ENCODE measurements around the gene PMFBP1. TPM values are rescaled to one million over a fixed set of nuclear protein-coding genes. Genes with fewer than 3 reads are reported as not detected.

Gene PMFBP1
- total and polyA plus RNA-seq, 2 experiments from 2014 or later = 2.6 to 3.3 TPM

DNA sequence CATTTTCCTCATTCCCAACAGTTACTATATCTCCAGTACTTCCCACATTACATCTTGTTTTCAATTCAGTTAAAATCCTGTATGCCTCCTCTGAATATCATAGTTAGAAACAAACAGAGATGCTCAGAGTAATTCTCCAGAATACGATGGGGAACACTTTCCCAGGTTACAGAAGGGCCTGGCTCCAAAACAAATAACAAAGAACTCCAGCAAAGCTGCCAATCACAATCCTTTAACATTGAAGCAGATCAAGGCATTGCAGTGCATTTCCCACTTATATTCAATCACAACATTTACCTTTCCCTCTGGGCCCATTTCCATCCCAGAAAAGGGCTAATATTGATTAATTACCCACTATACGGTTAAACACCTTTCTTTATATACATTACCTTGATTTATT, 29.4 kb upstream of the PMFBP1 start (continued):
- TF ChIP-seq, protein P1, sequence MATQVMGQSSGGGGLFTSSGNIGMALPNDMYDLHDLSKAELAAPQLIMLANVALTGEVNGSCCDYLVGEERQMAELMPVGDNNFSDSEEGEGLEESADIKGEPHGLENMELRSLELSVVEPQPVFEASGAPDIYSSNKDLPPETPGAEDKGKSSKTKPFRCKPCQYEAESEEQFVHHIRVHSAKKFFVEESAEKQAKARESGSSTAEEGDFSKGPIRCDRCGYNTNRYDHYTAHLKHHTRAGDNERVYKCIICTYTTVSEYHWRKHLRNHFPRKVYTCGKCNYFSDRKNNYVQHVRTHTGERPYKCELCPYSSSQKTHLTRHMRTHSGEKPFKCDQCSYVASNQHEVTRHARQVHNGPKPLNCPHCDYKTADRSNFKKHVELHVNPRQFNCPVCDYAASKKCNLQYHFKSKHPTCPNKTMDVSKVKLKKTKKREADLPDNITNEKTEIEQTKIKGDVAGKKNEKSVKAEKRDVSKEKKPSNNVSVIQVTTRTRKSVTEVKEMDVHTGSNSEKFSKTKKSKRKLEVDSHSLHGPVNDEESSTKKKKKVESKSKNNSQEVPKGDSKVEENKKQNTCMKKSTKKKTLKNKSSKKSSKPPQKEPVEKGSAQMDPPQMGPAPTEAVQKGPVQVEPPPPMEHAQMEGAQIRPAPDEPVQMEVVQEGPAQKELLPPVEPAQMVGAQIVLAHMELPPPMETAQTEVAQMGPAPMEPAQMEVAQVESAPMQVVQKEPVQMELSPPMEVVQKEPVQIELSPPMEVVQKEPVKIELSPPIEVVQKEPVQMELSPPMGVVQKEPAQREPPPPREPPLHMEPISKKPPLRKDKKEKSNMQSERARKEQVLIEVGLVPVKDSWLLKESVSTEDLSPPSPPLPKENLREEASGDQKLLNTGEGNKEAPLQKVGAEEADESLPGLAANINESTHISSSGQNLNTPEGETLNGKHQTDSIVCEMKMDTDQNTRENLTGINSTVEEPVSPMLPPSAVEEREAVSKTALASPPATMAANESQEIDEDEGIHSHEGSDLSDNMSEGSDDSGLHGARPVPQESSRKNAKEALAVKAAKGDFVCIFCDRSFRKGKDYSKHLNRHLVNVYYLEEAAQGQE (IDR thresholded peaks at IDR 0.05; ENCODE audit: unreplicated experiment) = no peak
- TF ChIP-seq NANOG (IDR thresholded peaks at IDR 0.05; ENCODE audit: borderline replicate concordance) (no peak), CTCF (conservative IDR thresholded peaks at IDR 0.05; ENCODE audit: low read depth in 2 of 2) (no peak), EZH2 (IDR thresholded peaks at IDR 0.05; ENCODE audit: low read depth, unreplicated experiment) (no peak), ZNF331 (CRISPR knock-in tag; IDR thresholded peaks at IDR 0.05; ENCODE audit: low read depth) (no peak), STAT1 (IDR thresholded peaks at IDR 0.05; ENCODE audit: unreplicated experiment) (no peak), CREB1 (CRISPR knock-in tag; IDR thresholded peaks at IDR 0.05; ENCODE audit: low read depth) (no peak)

- Histone ChIP-seq H3K79me2 (replicated peaks; ENCODE audit: insufficient read depth) (no peaks in the 10 kb centered on the region), H3K4me1 (ENCODE audit: insufficient read depth) (0 out of 2 replicates have a peak, but pooled peaks cover under 1% of the 10 kb centered on the region), H2AFZ (no peak overlapping the region), H3K4me3 (no peak overlapping the region), H3K4me2 (no peak overlapping the region), H3K27ac (ENCODE audit: low read depth) (no peak overlapping the region), H4K20me1 (replicated peaks; ENCODE audit: insufficient read depth) (no peaks in the 10 kb centered on the region), H3K9me2 (ENCODE audit: insufficient read depth) (no peaks in the 10 kb centered on the region), H3K36me3 (ENCODE audit: insufficient read depth) (no peaks in the 10 kb centered on the region), H3K27me3 (ENCODE audit: insufficient read depth) (no peaks in the 10 kb centered on the region), H3F3A (replicated peaks; ENCODE audit: low read depth) (no peaks in the 10 kb centered on the region)
- TF ChIP-seq EZH2phosphoT487 (IDR thresholded peaks at IDR 0.05; ENCODE audit: unreplicated experiment) (no peak), ZNF331 (CRISPR knock-in tag; IDR thresholded peaks at IDR 0.05; ENCODE audit: low read depth) (no peak), CREB1 (CRISPR knock-in tag; IDR thresholded peaks at IDR 0.05; ENCODE audit: low read depth) (no peak), EZH2 (IDR thresholded peaks at IDR 0.05; ENCODE audit: low read depth, unreplicated experiment) (no peak)
- TF ChIP-seq, protein P1 (IDR thresholded peaks at IDR 0.05; ENCODE audit: unreplicated experiment) = no peak
- ATAC-seq (no peak), DNase-seq (ENCODE audit: low spot score) (peak; percentile 19)
- Mint-ChIP-seq H3K4me1 (peaks cover 20% of the 10 kb centered on the region), H3K4me3 (no peak overlapping the region), H3K27ac (no peak overlapping the region), H3K27me3 (ENCODE audit: insufficient read depth, low read depth, poor library complexity) (peaks cover 2% of the 10 kb centered on the region), H3K9me3 (no peaks in the 10 kb centered on the region), H3K36me3 (ENCODE audit: low read depth) (no peaks in the 10 kb centered on the region)
These were observed 27.9 kb upstream of the PMFBP1 start for GRCh38 chr16:72199761-72200337.
